HG03095 (cell line): ENCODE measurements around the gene C19orf25.
"Not testable (repeated sequence)": the region's sequence is repeated elsewhere in the genome, so short reads cannot be mapped to it uniquely, and the experiment has no call there.

ENCODE experiments used
- ATAC-seq: cut with Tn5 transposase; IDR thresholded peaks from one replicate; pipeline ENCODE4 v1.9.1; 2021; ENCODE audit warnings: moderate library complexity; ENCODE audit not compliant: unreplicated experiment

Gene C19orf25

GRCh38 chr19:1450735-1451731, 28.0 kb downstream of the C19orf25 start:
- ATAC-seq = no peak

- no peak for ATAC-seq
Observed at GRCh38 chr19:1449467-1450442, 29.3 kb downstream of the C19orf25 start, which contains the start of gene APC2. APC2 (plus strand) TSS chr19:1450121; CDS start chr19:1453002, 2,881 bp downstream.

GRCh38 chr19:1447944-1448343, 31.1 kb downstream of the C19orf25 start:
- no peak for ATAC-seq

DNA sequence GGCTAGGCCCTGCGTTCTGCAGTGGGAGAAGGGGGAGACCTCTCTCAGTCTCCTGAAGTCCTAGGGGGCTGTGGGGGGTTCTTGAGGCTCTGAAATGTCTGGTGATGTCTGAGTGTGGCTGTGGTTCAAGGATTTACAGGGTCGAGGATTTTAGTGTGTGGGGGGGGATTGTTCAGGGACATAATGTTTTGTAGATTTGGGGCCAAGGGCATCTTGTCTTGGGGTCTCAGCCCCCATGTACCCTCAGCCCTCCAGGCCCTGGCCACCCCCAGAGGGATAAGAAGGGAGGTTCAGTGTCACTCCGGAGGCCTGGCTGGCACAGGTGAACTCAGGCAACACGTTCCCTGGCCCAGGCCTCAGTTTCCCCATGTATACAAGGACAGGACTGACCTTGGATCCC, 31.5 kb downstream of the C19orf25 start:
- no peak for ATAC-seq

- ATAC-seq = no peak
Observed at GRCh38 chr19:1446713-1447481, 32.1 kb downstream of the C19orf25 start.

DNA sequence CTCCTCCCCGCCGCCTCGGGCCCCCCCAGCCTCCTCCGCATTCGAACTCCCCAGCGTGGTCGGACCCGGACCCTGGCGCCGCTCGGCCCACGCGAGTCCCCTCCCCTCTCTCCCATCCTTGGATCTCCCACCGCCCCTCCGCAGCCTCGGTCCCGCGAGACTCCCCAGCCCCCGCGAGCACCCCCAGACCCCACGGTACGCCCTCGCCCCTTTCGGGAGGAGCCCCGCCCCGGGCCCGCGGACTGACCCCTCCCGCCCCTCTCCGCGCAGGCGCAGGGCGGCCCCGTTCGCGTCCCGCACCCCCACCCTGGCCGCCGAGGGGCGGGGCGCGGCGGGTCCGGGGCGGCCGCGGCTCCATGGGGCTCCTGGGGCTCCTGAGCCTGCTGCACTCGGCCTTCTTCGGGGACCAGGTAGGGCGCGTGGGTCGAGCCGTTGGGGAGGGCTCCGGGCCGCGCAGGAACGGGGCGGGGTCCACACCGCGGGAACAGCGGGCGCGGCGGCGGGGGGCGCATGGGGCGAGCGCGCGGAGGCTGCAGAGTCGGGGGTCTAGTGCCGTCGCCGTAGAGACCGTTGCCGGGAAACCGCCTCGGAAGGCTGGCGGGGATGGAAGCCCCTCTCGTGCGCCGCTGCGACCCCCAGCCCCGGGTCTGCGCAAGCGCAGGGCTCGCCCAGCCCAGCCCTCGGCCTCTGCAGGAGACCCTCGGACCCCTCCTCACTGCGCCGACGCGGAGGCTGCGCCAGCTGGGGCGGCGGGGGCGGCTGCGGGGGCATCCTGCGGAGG, 32.9 kb downstream of the C19orf25 start:
- no peak for ATAC-seq

DNA sequence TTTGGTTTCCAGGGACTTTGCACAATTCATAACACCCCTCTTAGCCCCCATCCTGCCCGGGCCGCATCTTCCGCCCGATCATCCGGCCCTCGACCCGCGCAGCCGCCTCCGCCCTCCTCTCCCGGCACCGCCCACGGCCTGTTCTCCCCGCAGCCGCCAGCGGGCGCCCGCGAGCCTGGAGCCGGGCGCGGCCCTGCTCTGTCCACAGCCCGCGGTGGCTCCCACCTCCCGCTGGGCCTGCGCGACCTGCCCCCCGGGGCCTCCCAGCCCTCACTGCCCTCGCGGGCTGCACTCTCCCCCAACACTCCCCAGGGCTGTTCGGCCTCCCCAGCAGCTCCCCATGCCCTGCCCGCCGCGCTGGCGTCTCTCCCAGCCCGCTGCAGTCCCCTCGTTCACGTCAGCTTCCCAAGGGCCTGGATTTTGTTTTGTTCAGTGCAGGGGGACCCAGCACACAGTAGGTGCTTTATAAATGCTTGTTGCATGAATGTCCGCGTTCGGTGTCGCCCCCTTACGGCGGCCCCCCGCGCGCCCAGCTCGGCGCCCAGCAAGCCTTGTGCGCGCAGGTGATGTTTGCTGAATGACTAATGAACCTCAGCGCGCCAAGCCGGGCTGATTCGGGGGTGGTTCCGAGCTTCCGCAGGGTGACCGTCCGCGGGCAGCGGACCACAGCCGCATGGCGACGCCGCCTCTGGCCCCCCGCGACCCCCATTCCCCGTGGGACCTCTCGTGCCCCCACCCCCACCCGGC, 33.7 kb downstream of the C19orf25 start:
- ATAC-seq = peak; percentile 70

DNA sequence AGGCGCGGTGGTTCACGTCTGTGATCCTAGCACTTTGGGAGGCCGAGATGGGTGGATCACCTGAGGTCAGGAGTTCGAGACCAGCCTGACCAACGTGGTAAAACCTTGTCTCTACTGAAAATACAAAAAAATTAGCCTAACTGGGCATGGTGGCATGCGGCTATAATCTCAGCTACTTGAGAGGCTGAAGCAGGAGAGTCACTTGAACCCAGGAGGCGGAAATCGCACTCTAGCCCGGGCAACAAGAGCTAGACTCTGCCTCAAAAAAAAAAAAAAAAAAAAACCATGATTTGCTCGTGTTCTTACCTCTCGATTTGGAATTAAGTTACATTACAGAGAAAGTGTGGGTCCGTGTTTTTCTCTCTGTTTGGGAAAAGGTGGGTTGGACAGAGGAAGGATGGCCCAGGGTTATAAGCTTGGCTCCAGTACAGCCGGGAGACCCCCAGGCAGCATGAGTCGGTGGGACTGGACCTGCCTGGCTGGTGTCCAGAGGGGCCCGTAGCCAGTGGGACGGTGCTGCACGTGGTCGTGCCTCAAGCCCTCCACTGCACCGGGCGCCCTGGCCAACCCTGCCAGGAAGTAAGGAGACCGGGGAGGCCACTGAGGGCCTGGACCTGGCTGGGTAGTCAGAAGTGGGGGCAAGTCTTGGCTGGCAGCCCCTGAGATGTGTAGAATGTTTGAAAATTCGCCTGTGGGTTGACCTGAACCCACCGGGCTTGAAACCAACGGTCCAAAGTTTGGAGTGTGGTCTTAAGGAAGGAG, 37.2 kb downstream of the C19orf25 start:
- ATAC-seq = no peak

GRCh38 chr19:1441022-1441426, 38.0 kb downstream of the C19orf25 start:
- no peak for ATAC-seq

- ATAC-seq = no peak
Observed at GRCh38 chr19:1440418-1440801, 38.6 kb downstream of the C19orf25 start.

DNA sequence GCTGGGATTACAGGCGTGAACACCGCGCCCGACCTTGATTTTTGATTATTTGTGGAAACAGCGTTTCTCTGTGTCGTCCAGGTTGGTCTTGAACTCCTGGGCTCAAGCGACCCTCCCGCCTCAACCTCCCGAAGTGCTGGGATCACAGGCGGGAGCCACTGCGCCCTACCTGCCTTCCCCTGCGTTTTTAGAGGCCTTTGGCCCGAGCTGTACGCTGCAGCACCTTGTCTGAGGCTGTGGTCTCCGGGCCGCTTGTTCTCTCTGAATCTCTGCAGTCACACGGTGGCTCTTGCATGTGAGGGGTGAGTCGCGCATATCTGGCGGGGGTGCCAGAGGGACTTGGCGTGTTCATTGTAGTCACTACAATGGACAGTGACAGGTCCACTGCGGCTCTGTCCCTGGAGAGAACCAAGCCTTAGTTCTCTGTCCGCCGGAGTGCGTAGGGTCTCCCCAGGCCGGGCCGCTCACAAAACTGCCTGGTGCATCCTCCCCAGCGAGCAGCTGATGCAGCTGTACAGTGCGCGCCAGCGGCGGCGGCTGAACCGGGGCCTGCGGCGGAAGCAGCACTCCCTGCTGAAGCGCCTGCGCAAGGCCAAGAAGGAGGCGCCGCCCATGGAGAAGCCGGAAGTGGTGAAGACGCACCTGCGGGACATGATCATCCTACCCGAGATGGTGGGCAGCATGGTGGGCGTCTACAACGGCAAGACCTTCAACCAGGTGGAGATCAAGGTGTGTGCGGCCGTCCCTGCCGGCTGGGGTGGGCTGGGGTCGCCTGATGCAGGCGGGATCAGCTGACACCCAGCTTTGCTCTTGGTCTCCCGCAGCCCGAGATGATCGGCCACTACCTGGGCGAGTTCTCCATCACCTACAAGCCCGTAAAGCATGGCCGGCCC, 39.2 kb downstream of the C19orf25 start:
- ATAC-seq = not testable (repeated sequence)

DNA sequence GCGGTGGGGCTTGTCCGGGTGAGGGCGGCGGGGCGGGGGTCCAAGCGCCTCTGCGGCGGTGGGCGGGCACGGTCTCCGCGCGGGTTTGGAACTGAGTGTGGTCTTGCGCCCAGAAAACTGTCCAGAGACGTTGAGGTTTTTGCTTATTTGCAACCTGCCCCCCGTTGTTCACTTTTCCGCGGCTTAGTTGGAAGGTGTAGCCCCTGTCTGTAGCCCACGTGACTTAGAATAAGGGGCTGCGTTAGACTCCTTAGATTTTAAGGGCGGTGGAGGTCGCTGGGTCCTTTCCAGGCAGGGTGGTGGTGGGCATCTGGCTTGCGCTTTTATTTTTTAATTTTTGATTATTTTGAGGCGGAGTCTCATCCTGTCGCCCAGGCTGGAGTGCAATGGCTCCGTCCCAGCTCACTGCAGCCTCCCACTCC, 40.1 kb downstream of the C19orf25 start:
- ATAC-seq = no peak

GRCh38 chr19:1438035-1438932, 40.7 kb downstream of the C19orf25 start, which contains the start of gene RPS15:
RPS15 (plus strand) TSS chr19:1438396; CDS start chr19:1438426, 30 bp downstream.
- ATAC-seq = peak; percentile 61

DNA sequence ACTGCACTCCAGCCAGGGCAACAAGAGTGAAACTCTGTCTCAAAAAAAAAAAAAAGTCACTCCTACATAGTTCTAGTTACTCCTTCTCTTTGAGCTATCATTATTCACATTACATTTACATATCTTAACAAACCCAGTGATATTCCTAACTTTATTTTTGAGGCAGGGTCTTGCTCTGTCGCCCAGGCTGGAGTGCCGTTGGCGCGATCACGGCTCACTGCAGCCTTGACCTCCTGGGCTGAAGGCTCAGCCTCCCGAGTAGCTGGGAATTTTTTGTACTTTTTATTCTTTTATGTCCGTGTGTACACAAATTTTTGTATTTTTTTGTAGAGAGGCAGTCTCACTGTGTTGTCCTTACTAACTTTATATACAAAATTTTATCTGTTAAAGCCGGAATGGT, 41.4 kb downstream of the C19orf25 start:
- ATAC-seq = no peak

- ATAC-seq = no peak
Observed at GRCh38 chr19:1435378-1435989, 43.5 kb downstream of the C19orf25 start.

DNA sequence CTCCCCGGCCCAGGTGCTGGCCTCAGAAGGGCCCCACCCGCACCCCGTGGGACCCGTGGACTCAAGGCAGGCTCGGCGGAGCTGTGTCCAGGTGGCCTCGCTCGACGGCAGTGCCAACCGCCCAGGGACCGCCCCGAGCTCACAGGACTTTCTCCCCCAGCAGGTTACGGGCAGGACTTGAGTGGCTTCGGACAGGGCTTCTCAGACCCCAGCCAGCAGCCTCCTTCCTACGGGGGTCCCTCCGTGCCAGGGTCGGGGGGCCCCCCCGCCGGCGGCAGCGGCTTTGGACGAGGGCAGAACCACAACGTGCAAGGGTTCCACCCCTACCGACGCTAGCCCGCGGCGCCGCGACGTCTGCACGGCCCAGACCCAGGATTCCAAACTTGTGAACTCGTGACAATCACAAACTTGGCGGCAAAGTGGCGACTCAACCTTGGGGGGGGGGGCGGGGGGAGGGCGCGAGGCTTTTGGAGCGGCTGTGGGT, 44.4 kb downstream of the C19orf25 start:
- ATAC-seq = no peak
